NCI-H2081 (cell line): ENCODE data around the gene LTA.
A peak's percentile ranks its signal among the peaks of the same experiment; 100 is the strongest.

Source experiments
- DNase-seq, 2 experiments: peaks; one replicate each; lab custom pipeline; 2025; lab: John Stamatoyannopoulos, UW

LTA gene

GRCh38 chr6:31569861-31570536 lies 2.1 kb upstream of the LTA start:
- DNase-seq: no peak

GRCh38 chr6:31573239-31574105 lies 1.4 kb downstream of the LTA start:
- DNase-seq: no peak

- DNase-seq: no peak
Observed at GRCh38 chr6:31574106-31575061, 2.3 kb downstream of the LTA start.

GRCh38 chr6:31575335-31575901 lies 3.3 kb downstream of the LTA start, which contains the start of gene TNF:
TSS of gene TNF (plus strand) at chr6:31575565. CDS start at chr6:31575742, 177 bp downstream.
- no peak for DNase-seq

GRCh38 chr6:31575952-31576685 lies 4.0 kb downstream of the LTA start:
- no peak for DNase-seq

- no peak for DNase-seq
Observed at GRCh38 chr6:31576897-31577578, 4.9 kb downstream of the LTA start.

GRCh38 chr6:31577579-31577966 lies 5.5 kb downstream of the LTA start:
- no peak for DNase-seq

- no peak for DNase-seq
Observed at GRCh38 chr6:31578184-31579118, 6.4 kb downstream of the LTA start.

GRCh38 chr6:31579119-31579505 lies 7.0 kb downstream of the LTA start:
- DNase-seq: no peak

GRCh38 chr6:31579546-31580437 lies 7.7 kb downstream of the LTA start:
- DNase-seq: no peak

- DNase-seq: no peak
Observed at GRCh38 chr6:31580438-31580740, 8.3 kb downstream of the LTA start.

- DNase-seq: peak; percentile 70 to 76
Observed at GRCh38 chr6:31580807-31581433, 8.8 kb downstream of the LTA start.

- no peak for DNase-seq
Observed at GRCh38 chr6:31581434-31582229, 9.5 kb downstream of the LTA start.

GRCh38 chr6:31582230-31582643 lies 10.1 kb downstream of the LTA start, which contains the start of gene LTB:
TSS of gene LTB (minus strand) at chr6:31582424. CDS start at chr6:31582417, 7 bp downstream.
- DNase-seq: no peak

- DNase-seq: no peak
Observed at GRCh38 chr6:31585491-31585890, 13.4 kb downstream of the LTA start.

GRCh38 chr6:31586008-31586407 lies 13.9 kb downstream of the LTA start, which contains the start of gene LST1:
TSS of gene LST1 (plus strand) at chr6:31586277. CDS start at chr6:31587300, 1,023 bp downstream.
- DNase-seq: no peak
